GM19438 (cell line): ENCODE data around the gene RTKN.

Experiments
- ATAC-seq: cut with Tn5 transposase; IDR thresholded peaks from one replicate; pipeline ENCODE4 v1.9.1; 2021; ENCODE audit warnings: low read depth; ENCODE audit not compliant: unreplicated experiment

The RTKN gene

DNA sequence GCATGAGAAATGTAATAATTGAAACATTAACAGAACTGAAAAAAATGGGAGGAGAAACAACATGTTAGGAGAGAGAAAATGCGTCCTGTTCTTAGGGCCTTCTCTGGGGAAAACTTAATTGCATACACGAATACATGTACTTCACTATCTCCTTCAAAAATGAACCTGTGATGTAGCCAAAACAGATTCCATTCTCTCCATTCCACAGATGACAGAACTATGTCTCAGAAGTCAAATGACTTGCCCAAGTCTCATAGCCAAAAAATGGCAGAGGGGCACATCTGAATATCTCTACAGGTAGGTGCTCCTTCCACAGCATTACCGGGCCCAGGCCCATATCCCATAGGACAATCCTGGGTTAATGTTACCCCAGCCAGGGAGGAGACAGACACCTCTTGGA, 57.7 kb downstream of the RTKN start:
- ATAC-seq: no peak

DNA sequence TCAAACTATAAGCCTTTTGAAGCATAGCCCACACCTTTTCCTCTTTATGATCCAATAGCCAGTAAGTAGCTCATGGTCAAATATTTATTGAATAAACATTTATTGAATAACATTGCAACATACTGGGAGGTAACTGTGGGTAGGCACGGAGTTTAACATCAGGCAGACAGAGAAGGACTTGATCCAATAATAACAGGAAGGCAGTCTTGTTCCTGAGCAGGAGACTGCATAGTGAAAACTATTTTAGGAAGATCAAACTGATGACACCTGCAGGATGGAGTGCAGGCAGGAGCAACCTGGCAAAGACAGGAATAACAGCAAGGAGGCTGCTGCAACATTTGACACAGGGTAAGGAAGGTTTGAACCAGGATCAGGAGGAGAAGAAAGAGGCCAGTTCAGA, 58.5 kb downstream of the RTKN start:
- no peak for ATAC-seq

DNA sequence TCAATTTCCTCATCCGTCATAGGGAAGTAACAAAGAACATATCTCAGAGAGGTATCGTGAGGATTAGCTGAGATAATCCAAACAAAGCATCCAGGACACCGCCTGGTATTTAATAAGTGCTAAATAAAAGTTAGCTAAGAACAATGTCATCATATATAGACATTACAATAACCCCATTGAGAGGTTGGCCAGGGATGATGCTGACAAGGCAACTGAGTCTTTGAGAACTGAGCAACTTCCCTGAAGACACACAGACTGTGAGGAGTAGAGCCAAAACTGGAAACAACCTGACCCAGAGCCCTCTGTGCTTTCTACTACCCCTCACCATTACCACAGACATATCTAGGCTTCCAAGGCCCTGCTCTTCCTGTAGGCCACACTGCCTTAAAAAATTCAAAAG, 60.0 kb downstream of the RTKN start:
- ATAC-seq: no peak

DNA sequence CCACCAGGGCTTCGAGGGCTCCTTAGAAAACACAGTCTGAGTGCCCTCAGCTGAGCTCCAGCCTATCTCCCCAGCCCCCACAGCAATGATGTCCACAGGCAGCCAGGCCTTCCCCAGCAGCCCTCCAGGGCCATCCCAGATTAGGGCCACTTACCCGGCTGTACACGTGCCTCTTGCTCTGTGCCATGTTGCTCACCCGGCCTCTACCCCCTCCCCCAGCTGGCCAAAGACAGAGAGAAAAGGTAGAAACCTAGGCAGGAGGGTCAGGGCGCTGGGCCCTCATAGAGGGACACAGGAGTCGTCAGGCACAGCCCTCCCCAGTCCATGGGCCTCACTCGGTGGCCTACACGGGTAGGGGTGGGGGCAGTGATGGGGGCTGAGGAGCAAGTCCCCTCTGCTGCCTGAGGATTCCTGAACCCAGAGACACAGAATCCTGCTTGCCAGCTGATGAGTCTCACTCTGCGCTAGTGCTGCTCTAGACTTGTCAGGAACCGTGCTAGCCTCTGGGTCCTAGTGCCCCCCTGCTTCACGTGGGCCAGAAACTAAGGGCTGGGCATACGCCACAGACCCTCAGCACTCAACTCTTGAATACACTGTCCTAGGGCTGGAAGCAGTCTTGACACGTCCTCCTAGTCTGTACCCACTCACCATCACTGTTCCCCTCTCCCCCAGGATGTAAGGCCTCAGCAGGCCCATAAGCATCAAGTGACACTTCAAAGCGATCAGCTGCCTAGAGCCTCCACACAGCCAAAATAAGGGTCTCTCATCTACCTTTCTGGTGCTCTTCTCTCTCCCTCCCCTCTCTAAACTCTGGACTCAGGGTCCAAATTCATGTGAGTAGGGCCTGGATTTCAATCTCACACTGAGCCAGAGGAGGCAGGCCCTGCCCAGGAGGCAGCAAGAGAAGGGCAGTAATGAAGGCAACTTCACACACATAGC, 61.6 kb downstream of the RTKN start, which contains the start of gene DCTN1:
TSS of gene DCTN1 (minus strand) at position 461 of the 939 bp plus-strand sequence. CDS start at position 187, 274 bp downstream.
- no peak for ATAC-seq

DNA sequence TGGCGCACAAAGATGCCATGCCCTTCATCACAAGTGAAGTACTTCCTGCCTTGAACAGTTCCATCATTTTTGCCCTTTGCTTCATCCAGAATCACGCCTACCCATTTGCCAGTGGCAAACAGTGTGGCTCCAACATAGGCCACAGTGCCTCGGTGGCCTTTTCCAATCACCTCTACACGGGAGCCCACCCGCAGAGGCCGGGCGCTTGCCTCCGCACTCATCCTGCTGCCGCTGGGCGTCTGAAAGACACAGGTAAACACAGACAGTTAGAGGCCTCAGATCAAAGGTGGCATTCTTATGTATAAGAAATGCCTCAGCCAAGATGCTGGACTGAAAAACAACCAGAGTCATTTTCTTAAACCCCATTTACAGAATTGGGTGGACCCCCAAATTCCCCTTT, 63.7 kb downstream of the RTKN start:
- ATAC-seq: no peak

DNA sequence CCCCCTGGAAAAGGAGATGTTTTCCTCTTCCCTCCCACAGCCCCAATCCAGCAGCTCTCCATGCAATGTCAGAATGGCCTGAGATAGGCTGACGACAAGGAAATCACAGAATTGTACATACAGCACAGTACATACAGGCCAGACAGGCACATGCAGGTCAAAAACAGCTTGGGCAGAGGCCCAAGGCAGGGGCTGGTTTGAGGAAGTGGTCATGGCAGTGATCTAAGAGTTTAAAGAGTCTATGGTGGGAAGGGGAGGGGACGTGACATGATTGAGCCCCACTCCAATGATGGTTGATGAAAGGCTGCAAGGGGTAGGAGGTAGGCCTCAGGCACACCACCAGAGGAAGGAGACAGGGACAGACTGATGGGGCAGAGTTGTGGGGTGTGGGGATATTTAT, 65.9 kb downstream of the RTKN start:
- no peak for ATAC-seq
